NCI-H146 (cell line): Measurements from ENCODE around the gene NR2F1-AS1.
"Not testable (repeated sequence)": the region's sequence is repeated elsewhere in the genome, so short reads cannot be mapped to it uniquely, and the experiment has no call there.

ENCODE experiments used
- DNase-seq: peaks from one replicate; lab custom pipeline; 2025; lab: John Stamatoyannopoulos, UW

Gene NR2F1-AS1

DNA sequence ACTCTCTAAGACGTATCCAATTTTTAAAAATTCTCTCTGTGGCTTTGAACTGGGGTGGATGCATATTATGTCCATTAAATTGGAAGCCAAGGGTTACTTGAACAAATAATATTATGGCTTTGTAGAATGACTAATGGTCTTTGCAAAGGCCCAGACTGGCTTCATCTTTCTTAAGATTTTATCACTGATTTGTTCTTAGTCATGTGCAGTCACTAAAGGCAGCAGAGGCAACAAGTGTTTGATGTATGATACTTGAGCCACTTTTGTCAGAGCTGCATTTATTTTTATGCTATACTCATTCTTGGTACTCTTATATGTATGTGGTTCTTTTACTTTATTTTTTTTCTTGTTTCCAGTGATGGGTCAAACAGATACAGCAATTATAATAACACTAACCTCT is 152.2 kb downstream of the NR2F1-AS1 start:
- no peak for DNase-seq

DNA sequence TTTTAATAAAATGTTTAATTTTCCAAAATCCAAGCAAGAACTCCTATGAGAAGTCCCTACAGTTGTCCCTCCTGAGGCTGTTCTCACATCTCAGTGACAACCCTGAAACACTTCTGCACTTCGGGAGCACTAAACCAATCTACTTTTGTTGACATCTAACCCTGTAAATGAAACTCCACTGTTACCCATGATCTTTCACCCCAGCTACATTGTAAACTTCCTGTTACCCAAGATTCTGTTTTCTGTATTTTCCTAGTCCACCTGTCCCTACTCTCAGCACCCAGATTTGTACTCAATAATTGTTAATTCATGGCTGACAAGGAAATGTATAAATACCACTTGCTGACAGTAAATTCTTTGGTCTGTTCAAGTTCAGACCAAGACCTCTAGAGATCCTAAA is 153.7 kb downstream of the NR2F1-AS1 start:
- no peak for DNase-seq

DNA sequence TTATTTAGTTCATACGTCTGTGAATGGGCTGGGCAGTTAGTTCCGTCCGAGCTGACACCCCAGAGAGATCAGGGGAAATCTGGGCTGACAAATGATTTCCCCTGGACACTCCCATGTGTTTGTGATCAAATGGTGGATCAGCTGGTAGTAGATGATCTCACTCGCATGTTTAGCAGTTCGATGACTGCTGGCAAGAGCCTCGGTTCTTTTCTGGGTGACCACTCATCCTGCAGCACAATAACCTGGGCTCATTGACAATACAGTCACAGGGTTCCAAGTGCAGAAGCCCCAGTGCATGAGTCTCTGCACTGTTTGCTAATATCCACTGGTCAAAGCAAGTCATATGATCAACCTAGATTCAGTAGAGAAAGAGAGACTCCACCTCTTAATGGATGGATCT is 155.9 kb downstream of the NR2F1-AS1 start:
- DNase-seq: no peak

DNA sequence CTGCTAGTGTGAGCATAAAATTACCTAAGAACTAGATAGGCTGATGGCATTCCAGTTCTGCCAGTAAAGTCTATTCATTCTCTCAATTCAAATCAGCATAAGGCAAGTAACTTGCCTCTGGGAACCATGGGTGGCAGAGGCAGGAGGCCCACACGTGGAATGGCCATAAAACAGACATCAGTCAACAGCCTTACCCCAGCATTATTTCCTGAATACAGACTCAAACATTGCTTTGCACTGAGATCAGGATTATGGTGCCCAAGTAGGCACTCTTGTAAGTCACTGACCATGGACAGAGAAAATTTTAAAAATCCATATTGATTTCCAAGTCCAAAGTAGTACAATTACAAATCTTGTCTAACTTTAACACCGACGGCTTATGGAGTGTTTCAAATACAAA is 157.7 kb downstream of the NR2F1-AS1 start:
- DNase-seq: no peak

DNA sequence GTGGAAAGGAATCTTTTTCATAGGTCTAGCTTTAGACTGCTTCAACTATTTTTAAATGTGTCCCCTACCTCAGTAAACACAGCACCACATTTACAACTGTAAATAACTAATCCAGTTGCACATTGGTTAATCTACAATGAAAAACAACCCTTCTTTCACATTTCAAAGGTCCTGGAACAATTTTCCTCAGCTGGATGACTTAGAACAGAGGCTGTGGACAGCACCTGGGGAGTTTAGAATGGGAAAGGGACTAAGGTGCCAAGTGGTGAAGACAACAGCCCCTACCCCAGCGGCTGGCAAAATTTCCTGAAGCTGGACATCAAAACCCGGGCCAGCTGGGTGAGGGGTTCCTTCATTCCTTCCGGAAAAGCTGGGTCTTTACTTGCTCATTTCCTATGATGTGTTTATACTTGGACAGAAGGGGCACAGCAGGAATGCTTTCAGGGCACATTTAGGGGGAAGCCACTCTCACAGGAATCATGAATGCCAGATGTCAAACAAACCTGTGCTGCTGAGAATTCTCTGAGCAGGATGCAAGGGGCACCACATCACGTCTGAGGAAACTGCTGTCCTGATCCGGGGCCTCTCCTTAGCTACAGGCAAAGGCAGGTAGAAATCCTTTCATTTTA is 158.3 kb downstream of the NR2F1-AS1 start:
- DNase-seq: peak; percentile 17

DNA sequence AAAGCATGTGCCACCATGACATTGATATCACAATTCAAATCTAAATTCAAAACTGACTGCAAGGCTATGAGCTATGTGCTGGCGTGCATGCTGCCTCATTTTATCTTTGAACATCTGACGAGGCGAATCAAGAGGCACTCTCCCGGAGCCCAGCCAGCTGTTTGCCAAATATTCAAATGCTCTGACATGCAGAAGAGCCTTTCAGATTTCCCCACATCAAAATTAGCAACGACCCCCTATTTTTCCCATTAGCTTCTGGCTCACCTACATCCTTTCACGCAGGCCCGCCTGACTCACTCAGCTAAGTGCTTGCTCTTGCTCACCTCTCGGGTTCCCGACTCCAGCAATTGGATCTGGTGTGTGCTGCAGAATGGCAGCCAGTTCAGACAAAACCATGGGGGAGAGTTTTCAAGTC is 159.0 kb downstream of the NR2F1-AS1 start:
- DNase-seq: no peak

DNA sequence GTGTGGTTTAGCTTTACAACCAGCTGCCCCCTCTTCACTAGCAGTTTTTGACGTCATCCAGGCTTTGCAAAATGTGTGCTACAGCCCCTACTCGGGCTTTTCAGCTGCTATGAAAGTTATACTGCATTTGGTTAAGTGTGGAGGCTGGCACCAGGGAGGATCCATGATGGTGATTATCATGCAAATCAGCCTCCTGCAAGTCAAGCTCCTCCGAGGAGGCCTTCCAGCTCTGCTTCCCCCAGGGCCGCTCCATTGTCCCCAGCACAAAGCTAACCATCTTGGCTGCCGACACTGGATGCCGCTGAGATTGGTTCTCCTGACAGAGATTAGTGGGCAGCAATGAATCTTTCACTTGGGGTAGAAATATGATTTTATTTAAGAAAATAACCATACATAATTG is 159.6 kb downstream of the NR2F1-AS1 start:
- DNase-seq: no peak

DNA sequence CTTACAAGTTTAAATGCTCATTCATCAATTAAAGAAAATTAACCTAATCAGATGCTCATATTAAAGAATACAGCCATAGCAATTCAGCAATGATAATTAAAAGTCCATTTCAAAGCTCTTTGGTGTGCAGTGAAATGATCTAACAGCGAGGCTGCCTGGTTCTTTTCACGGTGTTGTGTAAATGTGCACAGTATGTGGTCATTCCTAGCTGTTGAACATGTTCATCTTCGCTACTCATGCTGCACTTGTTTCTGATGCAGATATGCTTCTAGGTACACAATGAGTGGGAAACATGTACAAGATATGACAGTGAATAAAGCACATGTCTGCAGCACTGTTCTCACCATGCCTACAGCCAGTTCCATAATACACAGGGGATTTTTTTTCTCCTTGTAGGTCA is 163.5 kb downstream of the NR2F1-AS1 start:
- DNase-seq: peak; percentile 8

DNA sequence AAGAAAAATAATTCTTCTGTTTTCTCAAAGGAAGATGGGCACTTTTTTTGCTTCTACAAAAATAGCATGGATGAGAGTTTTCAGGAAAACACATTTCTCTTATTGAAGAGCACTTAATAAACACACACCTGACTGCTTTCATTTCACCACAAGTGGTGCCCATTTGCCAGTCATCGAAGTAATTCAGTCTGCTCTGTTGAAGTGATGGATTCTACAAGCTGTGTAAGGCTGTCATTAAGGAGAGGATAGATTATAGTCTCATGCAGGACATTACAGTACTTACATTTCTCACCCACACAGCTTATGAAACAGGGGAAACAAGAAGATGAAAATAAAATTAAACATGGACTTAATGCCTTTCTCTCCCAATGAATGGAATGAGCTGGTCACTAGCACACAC is 165.2 kb downstream of the NR2F1-AS1 start:
- no peak for DNase-seq

DNA sequence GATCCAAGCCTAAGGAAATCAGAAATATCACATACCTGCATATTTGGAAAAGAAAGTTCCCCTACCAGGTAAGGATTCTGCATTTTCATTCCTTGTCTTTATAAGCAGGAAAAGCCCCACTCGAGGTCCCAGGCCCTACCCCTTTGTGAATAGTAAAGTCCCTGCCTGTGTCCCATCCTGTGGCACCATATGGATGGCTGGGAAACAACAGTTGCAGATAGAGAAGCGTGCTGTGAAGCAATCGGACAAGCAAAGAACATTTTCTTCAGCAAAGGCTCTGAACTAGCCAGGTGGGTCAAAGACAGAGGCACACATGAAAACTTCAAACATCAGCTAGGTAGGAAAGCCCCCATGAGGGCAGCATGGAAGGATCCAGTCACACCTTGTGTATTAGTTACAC is 169.3 kb downstream of the NR2F1-AS1 start:
- no peak for DNase-seq

DNA sequence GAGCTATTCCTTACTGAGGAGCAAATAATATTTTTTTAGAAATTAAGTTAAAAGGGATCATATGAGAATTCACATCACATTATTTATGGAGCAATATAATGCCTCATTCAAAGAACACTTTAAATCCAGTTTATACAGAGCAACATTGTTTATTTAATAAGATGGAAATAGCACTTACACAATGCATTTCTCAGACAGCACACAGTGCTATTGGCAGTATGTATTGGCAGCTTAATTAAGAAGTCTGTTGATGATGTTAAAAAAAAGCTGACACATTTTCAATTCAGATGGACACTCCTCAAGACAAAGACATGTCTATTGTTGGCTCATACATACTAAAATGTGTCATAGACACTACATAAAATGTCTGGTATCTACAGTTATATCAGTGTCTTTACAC is 171.3 kb downstream of the NR2F1-AS1 start:
- no peak for DNase-seq

DNA sequence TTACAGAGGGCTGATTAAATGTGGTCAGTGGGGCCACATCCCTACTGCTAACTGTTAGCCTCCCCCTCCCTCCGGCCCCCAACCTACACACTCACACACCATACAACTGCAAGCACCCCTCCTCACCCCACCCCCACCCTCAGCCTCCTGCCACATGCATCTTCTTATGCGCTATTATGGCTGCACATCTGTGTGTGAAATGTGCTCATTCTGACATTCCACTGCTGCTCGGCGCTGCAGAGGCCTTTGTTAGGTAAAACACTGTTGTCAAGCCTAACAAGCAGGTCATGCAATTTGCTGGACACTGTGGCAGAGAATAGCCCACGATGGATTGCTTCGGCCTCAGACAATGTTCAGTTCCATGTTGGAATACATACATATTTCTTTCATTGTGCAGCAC is 173.6 kb downstream of the NR2F1-AS1 start:
- no peak for DNase-seq

DNA sequence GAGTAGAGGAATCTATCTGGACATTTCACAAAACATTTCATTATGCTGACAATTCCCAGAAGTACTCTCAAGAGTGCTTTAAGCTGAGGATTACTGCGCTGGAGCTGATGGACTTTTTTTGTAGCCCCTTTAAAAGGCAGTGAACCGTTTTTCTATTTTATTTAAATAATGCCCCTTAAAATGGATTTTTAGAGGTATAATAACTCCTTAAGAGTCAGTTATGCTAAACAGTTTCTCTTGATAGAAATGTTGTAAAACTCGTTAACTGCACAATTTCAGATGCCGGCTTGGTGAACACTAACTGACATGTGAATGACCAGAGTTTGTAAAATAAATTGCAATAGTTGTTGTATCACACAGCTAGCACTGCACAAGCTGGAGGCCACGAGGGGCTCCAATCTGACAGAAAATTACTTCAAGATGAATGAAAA is 174.0 kb downstream of the NR2F1-AS1 start:
- DNase-seq: no peak

DNA sequence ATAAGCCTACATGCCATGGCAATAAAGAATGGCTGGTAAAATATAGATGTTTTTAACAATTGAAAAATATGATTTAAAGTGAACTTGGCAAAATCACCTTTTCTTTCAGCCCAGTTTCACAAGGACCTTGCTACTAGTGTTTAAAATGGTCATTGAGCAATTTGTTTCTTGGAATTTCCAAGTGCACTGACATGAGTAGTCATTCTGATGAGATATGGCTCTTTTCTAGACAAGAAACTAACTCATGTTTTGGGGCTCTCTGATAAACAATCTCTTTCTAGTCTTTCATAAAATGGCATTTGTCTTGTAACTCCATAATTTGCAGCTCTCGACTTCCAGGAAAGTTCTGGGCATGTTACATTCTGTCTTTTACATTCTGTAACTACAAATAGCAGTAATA is 176.8 kb downstream of the NR2F1-AS1 start:
- DNase-seq: no peak

DNA sequence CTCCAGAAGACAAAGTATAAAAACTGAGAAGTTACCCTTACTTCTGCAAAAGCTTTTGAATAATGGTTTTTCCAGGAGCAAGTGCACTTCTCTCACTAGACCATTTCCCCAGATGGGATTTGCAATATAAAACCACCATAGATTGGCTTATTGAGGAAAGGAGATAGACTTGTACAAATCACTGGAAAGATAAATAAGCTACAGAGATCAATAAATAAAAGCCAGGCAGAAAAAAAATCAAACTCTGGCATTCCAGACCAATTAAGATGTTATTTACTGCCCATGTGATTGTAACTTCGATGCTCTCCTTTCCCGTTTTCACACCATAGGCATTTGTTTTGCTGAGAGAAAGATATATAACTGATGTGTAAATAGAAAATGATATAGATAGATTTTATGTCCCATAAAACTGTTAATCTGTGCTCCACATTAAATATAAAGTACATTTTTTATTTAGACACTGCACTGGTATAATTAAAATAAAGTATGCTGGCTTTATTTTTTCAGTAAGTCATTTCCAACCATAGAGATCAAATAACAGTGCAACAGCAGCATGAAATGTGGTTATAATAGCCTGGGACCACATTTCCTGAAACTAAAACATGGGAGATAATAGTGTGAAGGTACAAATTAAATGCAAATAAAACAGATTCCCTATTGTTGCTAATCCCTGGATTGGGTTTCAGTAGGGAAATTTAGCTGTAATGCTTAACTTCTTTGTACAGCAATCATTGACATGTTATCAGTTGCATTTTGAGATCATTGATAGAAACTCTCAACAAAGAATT is 177.7 kb downstream of the NR2F1-AS1 start:
- DNase-seq: peak; percentile 38

DNA sequence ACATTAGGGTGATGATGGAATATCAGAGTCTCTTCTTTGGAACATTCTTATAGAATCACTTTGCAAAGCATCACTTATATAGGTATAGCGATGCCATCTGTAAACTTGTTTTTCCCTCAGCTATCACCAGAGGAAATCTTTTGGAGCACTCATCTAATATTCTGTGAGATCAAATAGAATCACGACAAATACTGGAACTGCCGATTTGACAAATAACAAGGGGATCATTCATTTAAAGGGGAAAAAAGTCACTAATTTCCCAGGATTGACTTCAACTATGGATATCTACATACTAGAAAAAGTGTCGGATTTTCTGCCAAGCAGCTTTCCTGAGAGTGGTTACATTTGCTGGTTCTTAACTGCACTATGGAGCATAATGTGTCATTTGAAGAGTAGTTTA is 178.6 kb downstream of the NR2F1-AS1 start:
- no peak for DNase-seq

DNA sequence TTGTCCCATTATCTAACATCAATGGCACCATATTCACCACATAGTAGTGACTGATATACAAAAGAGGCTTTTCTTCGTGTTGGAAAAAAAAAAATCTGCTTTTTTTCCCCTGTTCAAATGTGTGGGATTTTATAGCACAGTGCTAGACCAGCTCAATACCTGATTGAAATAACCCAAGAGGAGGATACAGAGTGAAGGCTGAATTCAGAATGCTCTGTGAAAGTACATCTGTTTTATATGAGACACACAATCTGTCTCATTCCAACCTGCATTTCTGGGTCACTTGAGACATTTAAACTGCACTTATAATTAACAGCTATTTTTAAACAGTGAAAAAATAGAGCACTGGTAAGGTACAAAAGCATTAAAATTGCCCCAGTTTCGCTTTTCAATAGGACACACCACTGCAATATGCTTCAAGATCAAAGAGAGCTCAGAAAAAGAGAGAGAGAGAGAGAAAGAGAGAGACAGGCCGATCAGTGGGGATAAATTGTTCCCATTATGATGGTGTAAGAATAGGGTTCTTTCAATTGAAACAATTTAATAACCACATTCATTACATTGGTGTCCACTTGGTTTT is 179.3 kb downstream of the NR2F1-AS1 start:
- DNase-seq: no peak

DNA sequence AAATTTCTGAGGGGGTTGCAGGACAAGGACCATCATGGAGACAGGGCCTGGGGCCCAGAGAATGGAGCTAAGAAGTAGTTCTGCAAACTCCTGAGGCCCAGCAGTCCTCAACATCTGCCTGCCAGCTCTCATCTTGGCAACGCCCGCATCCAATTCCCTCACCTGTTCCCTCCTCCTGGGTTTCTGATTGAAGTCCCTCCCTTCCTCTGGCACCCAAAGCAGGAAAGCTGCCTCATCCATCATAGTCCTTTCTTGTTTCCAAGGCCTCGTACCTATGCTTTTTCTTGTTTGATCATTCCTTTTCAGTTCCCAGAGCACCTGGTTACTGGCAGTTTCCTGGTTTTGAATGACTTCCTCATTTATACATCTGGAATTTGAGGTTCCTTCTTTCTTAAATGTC is 181.3 kb downstream of the NR2F1-AS1 start:
- no peak for DNase-seq

DNA sequence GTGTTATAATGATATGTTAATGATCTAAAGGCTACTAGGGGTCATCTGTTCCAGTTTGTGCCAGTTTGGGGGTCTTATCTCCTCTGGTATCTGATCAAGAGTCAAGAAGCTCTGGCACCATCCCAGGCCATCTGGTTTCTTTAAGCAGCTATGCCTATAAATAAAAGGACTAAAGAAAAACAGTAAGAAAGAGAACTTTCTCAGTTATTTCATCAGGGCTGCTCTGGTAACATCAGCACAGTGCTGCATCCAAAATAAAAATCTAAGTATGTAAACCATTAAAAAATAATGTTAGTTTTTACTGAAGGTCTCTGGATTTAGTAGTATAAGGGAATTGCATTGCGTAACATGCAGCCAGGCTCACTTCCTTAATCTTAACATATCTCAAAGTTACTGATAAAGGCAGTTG is 185.0 kb downstream of the NR2F1-AS1 start:
- no peak for DNase-seq

DNA sequence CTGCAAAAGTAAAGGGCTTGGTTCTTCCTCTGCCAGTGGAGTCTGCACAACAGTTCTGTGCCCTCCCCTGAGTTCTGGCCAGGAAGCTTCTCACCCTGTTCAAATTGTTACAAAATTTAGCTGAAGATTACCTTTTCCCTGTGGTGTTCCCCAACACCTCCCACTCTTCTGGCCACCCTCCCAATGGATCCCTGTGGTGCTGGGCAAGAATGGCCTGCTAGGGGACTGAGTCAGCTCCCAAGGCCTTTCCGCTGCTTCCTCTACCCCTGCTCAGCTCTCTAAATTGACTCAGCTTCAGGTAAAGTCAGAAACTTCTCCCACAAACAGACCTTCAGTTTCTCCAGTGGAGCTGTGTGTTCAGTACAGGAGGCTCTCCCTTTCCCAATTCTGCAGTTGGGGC is 186.0 kb downstream of the NR2F1-AS1 start:
- DNase-seq: no peak

DNA sequence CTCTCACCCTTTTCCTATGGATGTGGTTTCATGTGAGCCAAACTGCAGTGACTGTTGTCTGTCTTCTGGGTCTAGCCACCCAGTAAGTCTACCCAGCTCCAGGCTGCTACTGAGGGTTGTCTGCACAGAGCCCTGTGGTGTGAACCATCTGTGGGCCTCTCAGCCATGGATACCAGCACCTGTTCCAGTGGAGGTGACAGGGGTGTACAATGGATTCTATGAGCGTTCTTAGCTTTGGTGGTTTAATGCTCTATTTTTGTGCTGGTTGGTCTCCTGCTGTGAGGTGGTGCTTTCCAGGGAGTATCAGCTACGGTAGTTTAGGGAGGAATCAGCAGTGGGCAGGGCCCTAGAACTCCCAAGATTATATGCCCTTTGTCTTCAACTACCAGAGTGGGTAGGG is 186.7 kb downstream of the NR2F1-AS1 start:
- DNase-seq: no peak

DNA sequence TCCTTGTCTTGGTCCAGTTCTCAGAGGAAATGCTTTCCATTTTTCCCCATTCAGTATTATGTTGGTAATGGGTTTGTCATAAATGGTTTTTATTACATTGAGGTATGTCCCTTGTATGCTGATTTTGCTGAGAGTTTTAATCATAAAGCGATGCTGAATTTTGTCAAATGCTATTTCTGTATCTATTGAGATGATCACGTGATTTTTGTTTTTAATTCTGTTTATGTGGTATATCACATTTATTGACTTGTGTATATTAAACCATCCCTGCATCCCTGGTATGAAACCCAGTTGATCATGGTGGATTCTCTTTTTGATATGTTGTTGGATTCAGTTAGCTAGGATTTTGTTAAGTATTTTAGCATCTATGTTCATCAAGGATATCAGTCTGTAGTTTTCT is 189.8 kb downstream of the NR2F1-AS1 start:
- DNase-seq: not testable (repeated sequence)

DNA sequence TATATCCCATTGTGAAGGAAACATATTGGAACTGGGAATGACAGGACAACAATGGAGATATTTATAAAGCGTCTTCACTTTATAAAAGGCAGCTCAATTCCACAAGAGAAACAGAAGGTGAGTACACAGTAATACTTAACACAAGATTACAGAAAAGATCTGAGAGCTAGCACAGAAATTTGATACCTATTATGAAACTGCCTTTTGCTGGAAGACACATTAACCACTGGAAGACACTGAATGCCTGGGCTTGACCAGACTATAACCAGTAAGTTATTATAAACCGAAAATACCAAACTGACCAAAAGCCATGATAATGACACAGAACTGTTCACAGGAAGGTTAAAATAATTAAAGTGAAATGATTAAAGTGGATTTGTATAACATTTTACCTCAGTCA is 195.4 kb downstream of the NR2F1-AS1 start:
- no peak for DNase-seq
